SJCRH30 (cell line): ENCODE results near the gene RPP38. TPM values are rescaled to one million over a fixed set of nuclear protein-coding genes. Genes with fewer than 3 reads are reported as not detected.
A peak's percentile ranks its signal among the peaks of the same experiment; 100 is the strongest.

Source experiments
- DNase-seq, 2 experiments: peaks; one replicate each; pipeline ENCODE4 v3.0.0-alpha.2; 2015 to 2020
- H3K27ac ChIP-seq: fragments of 250-450 bp; sonication (Bioruptor Pico); 2 replicates; pipeline ENCODE4 v1.5.1; 2020; ENCODE audit warnings: mild to moderate bottlenecking, moderate library complexity
- H3K27me3 ChIP-seq: fragments of 250-450 bp; sonication (Bioruptor Pico); 2 replicates; pipeline ENCODE4 v1.5.1; 2020; ENCODE audit warnings: mild to moderate bottlenecking, moderate library complexity
- H3K36me3 ChIP-seq: fragments of 250-450 bp; sonication (Bioruptor Pico); 2 replicates; pipeline ENCODE4 v1.5.1; 2020; ENCODE audit warnings: mild to moderate bottlenecking, moderate library complexity
- H3K4me1 ChIP-seq: fragments of 250-450 bp; sonication (Bioruptor Pico); 2 replicates; pipeline ENCODE4 v1.5.1; 2020; ENCODE audit warnings: mild to moderate bottlenecking, moderate library complexity
- H3K4me3 ChIP-seq: fragments of 250-450 bp; sonication (Bioruptor Pico); 2 replicates; pipeline ENCODE4 v1.5.1; 2020; ENCODE audit warnings: mild to moderate bottlenecking, moderate library complexity
- H3K9me3 ChIP-seq: fragments of 250-450 bp; sonication (Bioruptor Pico); replicated peaks from 2 replicates; pipeline ENCODE4 v1.5.1; 2020; ENCODE audit warnings: mild to moderate bottlenecking, moderate library complexity
- total RNA-seq: library from RNA; depleted of rRNA; stranded (reverse); fragments of >200 nt; shearing (Covaris generic); gene quantifications from 2 replicates; pipeline ENCODE4 v1.2.3, GENCODE V29; 2014

The RPP38 gene
- total RNA-seq, 1 experiment from 2014 or later, result 13.8 TPM

- H3K27ac ChIP-seq, result no peak overlapping the region
- H3K9me3 ChIP-seq, result no peaks in the 10 kb centered on the region
- no peaks in the 10 kb centered on the region; the same call in 1 of the 2 replicates for H3K4me1 ChIP-seq
- peaks cover 7% of the 10 kb centered on the region for H3K36me3 ChIP-seq
- H3K4me3 ChIP-seq, result no peak overlapping the region
- DNase-seq, result no peak
- no peaks in the 10 kb centered on the region for H3K27me3 ChIP-seq
Observed at GRCh38 chr10:15123749-15124184, 26.6 kb downstream of the RPP38 start.

DNA sequence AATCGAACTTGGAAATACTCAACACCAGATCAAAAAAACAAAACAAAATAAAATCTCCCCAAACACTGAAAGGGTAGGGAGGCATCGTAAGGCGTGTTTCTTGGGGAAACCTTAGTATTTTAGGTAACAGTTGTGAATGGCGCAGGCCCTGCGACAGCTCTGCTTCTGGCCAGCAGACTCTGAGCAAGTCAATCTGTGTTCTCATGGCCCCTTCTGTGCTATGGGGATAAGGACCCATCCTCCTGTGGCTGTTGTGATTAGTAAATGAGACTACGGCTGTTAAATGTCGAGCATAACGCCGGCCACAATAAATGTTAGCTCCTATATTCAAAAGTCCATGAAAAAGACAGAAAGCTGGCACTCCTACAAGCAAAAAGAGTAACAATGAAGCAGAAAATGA, 27.0 kb downstream of the RPP38 start:
- Histone ChIP-seq H3K36me3 (peaks cover 7% of the 10 kb centered on the region), H3K9me3 (no peaks in the 10 kb centered on the region), H3K27me3 (no peaks in the 10 kb centered on the region), H3K27ac (no peak overlapping the region), H3K4me3 (no peak overlapping the region), H3K4me1 (no peaks in the 10 kb centered on the region; the same call in 1 of the 2 replicates)
- DNase-seq, result no peak

- no peak overlapping the region for H3K4me3 ChIP-seq
- no peak for DNase-seq
- H3K36me3 ChIP-seq, result peaks cover 7% of the 10 kb centered on the region
- H3K27me3 ChIP-seq, result no peaks in the 10 kb centered on the region
- H3K27ac ChIP-seq, result no peak overlapping the region
- no peaks in the 10 kb centered on the region for H3K9me3 ChIP-seq
- H3K4me1 ChIP-seq, result no peaks in the 10 kb centered on the region; the same call in 1 of the 2 replicates
Observed at GRCh38 chr10:15124908-15125307, 27.8 kb downstream of the RPP38 start.

DNA sequence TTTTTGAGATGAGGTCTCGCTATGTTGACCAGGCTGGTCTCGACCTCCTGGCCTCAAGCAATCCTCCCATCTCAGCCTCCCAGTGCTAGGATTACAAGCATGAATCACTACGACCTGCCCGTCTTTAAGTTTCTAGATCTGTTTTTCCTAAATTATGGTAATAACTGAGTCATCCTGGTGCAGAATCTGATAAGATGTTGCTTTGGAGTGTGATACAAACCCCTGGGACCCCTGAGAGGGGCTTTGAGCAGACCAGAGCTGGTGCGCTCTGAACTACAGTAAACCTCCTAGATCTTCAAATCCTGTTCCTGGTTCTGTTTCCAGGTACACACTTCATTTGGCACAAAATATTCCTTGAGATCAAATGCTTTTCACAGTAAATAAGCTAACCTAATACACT, 34.2 kb downstream of the RPP38 start:
- peaks cover 19% of the 10 kb centered on the region for H3K36me3 ChIP-seq
- H3K4me1 ChIP-seq, result no peaks in the 10 kb centered on the region
- no peaks in the 10 kb centered on the region for H3K27me3 ChIP-seq
- DNase-seq, result no peak
- no peak overlapping the region for H3K27ac ChIP-seq
- H3K9me3 ChIP-seq, result no peaks in the 10 kb centered on the region
- H3K4me3 ChIP-seq, result no peak overlapping the region

DNA sequence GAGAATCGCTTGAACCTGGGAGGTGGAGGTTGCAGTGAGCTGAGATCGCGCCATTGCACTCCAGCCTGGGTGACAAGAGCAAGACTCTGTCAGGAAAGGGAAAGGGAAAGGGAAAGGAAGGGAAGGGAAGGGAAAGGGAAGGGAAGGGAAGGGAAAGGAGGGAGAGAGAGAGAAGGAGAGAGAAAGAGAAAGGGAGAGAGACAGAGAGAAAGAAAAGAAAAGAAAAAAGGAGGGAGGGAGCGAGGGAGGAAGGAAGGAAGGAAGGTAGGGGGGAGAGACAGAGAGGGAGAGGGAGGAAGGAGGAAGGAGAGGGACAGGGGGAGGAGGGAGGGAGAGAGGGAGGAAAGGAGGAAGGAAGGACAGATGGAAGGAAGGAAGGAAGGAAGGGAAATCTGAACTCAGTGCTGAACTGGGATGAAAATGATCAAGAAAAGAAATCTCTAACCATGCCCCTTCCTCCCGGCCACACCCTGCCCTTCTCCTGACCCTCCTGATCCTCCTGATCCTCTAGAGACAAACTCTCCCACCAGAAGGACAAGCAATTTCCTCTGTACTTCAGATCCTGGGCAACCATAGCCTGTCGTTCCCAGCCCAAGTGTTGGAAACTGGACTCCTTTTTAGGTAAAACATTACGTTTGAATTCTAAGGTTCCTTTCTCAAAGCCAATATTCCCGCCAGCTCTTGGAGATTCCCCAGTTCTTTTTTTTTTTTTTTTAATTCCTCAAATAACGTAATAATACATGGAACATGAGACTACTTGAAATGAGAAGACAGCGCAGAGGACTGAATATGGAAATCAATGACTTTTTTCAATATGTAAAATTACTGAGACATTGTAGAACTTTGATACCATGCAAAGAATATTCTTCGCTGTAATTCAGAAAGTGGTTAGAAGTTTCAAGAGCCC, 39.2 kb downstream of the RPP38 start:
- no peak overlapping the region for H3K27ac ChIP-seq
- no peak for DNase-seq
- H3K9me3 ChIP-seq, result no peaks in the 10 kb centered on the region
- H3K36me3 ChIP-seq, result peaks cover 8% of the 10 kb centered on the region; the same call in 1 of the 2 replicates
- H3K4me3 ChIP-seq, result no peak overlapping the region
- H3K4me1 ChIP-seq, result no peaks in the 10 kb centered on the region
- no peaks in the 10 kb centered on the region for H3K27me3 ChIP-seq

DNA sequence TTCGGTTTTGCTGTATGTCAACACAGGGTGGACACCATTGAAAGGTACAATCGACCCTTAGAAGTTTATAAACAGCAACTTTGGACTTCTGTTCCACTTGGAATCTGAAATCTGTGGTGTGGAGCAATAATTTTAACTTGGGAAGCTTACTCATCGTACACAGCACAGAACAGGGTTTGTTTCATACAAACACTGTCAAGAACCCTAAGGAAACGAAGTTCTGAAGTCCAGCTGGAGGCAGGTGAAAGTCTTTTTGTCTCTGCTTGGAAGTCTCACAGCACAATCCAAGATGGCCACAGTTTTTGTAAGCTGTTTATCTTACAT, 39.8 kb downstream of the RPP38 start:
- Histone ChIP-seq H3K27ac (no peak overlapping the region), H3K27me3 (no peaks in the 10 kb centered on the region), H3K4me3 (no peak overlapping the region), H3K4me1 (no peaks in the 10 kb centered on the region), H3K36me3 (peaks cover 5% of the 10 kb centered on the region; the same call in 1 of the 2 replicates), H3K9me3 (no peaks in the 10 kb centered on the region)
- DNase-seq, result no peak

- no peak for DNase-seq
- H3K4me3 ChIP-seq, result no peak overlapping the region
- H3K27me3 ChIP-seq, result no peaks in the 10 kb centered on the region
- no peaks in the 10 kb centered on the region for H3K9me3 ChIP-seq
- H3K36me3 ChIP-seq, result peaks cover 5% of the 10 kb centered on the region; the same call in 1 of the 2 replicates
- H3K27ac ChIP-seq, result no peak overlapping the region
- H3K4me1 ChIP-seq, result no peaks in the 10 kb centered on the region
Observed at GRCh38 chr10:15137636-15138035, 40.5 kb downstream of the RPP38 start.

DNA sequence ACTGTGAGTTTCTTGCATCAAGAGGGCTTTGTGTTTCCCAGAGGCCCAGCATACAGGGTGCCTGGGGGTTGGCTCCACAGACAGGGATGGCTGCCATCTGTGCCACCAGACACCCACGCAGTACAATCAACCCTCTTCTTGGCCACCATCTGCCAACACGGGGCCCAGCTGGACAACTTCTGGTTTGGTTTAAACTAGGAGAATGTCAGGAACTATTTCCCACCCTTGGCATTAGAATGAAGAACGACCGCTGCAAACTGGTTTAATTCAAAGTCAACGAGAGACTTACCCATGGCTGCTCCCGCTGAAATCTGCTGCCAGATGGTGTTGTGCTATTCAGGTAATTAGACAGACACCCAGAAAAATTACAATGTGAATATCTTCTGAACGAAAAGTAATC, 43.5 kb downstream of the RPP38 start:
- no peaks in the 10 kb centered on the region for H3K27me3 ChIP-seq
- H3K36me3 ChIP-seq, result no peaks in the 10 kb centered on the region
- no peak overlapping the region for H3K27ac ChIP-seq
- no peak for DNase-seq
- no peaks in the 10 kb centered on the region for H3K4me1 ChIP-seq
- no peak overlapping the region for H3K4me3 ChIP-seq
- H3K9me3 ChIP-seq, result no peaks in the 10 kb centered on the region

GRCh38 chr10:15141136-15142054, 44.2 kb downstream of the RPP38 start:
- no peaks in the 10 kb centered on the region for H3K4me1 ChIP-seq
- H3K36me3 ChIP-seq, result no peaks in the 10 kb centered on the region
- H3K4me3 ChIP-seq, result no peak overlapping the region
- H3K27ac ChIP-seq, result no peak overlapping the region
- no peaks in the 10 kb centered on the region for H3K27me3 ChIP-seq
- no peaks in the 10 kb centered on the region for H3K9me3 ChIP-seq
- DNase-seq, result peak in 1 of 2 experiments; percentile 12

DNA sequence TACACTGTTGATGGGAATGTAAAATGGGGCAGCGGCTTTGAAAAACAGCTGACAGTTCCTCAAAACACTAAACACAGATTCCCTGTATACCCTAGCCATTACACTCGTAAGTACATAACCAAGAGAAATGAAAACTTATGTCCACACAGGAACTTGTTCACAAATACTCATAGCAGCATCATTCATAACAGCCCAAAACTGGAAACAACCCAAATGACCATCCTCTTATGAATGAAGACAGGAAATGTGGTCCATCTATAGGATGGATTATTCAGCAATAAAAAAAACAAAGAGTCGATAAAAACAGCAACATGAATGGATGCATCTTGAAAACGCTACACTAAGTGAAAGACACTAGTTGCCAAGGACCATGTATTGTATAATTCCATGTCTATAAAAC, 47.6 kb downstream of the RPP38 start:
- H3K36me3 ChIP-seq, result no peaks in the 10 kb centered on the region

GRCh38 chr10:15146366-15146765, 49.2 kb downstream of the RPP38 start:
- no peak for DNase-seq
- no peak overlapping the region for H3K4me3 ChIP-seq
- H3K36me3 ChIP-seq, result no peaks in the 10 kb centered on the region
- H3K27me3 ChIP-seq, result no peaks in the 10 kb centered on the region
- H3K9me3 ChIP-seq, result no peaks in the 10 kb centered on the region
- no peak overlapping the region for H3K27ac ChIP-seq
- H3K4me1 ChIP-seq, result no peaks in the 10 kb centered on the region

More for the DNA sequence above, 47.6 kb downstream of the RPP38 start:
- H3K4me1 ChIP-seq, result no peaks in the 10 kb centered on the region
- no peaks in the 10 kb centered on the region for H3K27me3 ChIP-seq
- H3K9me3 ChIP-seq, result no peaks in the 10 kb centered on the region
- no peak for DNase-seq
- H3K27ac ChIP-seq, result no peak overlapping the region
- H3K4me3 ChIP-seq, result no peak overlapping the region

DNA sequence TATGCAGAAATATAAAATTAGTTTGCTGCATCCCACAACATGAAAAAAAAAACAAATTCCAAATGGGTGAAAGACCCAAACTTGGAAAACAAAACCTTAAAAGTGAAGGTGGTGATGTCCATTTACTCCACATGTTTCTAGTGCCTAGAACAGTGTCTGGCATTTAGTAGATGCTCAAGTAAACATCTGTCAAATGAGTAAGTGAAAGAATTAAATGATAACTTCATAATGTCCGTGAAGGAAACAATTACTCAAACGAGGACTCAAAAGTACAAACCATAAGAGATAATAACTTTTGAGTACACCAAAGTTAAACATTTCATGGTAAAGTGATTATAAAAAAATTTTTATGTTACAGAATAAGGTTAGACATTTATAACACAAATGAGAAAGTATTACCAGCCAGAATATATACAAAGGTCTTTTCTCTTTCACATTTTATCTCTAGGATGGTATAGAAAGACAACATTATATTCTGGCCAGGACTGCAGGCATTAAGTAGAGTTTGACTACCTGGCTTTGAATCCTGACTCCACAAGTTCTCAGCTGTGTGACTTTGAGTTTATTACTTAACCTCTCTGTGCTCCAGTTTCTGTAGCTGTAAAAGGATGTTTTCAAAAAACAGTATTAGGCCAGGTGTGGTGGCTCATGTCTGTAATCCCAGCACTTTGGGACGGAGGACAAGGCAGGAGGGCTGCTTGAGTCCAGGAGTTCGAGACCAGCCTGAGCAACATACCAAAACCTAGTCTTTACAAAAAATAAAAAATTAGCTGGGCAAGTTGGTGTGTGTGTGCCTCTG, 50.6 kb downstream of the RPP38 start:
- H3K4me3 ChIP-seq, result no peak overlapping the region
- no peaks in the 10 kb centered on the region for H3K4me1 ChIP-seq
- H3K36me3 ChIP-seq, result no peaks in the 10 kb centered on the region
- no peak for DNase-seq
- H3K9me3 ChIP-seq, result no peaks in the 10 kb centered on the region
- H3K27me3 ChIP-seq, result no peaks in the 10 kb centered on the region
- no peak overlapping the region for H3K27ac ChIP-seq

DNA sequence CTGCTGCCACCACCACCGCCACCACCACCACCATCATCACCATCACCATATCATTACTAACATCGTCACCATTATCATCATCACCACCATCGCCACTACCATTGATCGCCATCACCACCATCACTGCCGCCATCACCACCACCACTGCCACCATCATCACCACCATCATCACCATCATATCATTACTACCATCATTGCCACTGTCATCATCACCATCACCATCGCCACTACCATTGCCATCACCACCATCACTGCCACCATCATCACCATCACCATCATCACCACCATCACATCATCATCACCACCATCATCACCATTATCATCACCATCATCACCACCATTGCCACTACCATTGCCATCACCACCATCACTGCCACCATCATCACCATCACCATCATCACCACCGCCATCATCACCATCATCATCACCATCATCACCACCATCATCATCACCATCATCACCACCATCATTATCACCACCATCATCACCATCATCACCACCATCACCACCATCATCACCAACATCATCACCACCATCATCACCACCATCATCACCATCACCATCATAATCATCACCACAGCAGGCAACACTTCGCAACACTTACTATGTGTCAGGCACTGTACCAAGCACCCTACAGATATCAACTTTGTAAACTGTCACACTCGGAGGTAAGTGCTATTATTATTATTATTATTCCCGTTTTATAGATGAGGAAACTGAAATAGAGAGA, 52.1 kb downstream of the RPP38 start:
- DNase-seq, result no peak
- Histone ChIP-seq H3K27ac (no peak overlapping the region), H3K27me3 (no peaks in the 10 kb centered on the region), H3K4me3 (no peak overlapping the region), H3K4me1 (no peaks in the 10 kb centered on the region), H3K36me3 (no peaks in the 10 kb centered on the region), H3K9me3 (no peaks in the 10 kb centered on the region)

- Histone ChIP-seq H3K4me1 (no peaks in the 10 kb centered on the region), H3K9me3 (no peaks in the 10 kb centered on the region), H3K27ac (no peak overlapping the region), H3K4me3 (no peak overlapping the region), H3K27me3 (no peaks in the 10 kb centered on the region), H3K36me3 (no peaks in the 10 kb centered on the region)
- no peak for DNase-seq
Observed at GRCh38 chr10:15150563-15150962, 53.4 kb downstream of the RPP38 start.
